Panc1 (cell line): ENCODE measurements around the gene CDH23. TPM values are rescaled to one million over a fixed set of nuclear protein-coding genes. Genes with fewer than 3 reads are reported as not detected.

Source experiments
- ATAC-seq: fragments of 200-7000 bp; cut with Tn5 transposase; 2 replicates; pipeline ENCODE4 v1.9.1; 2020; ENCODE audit warnings: mild to moderate bottlenecking, moderate library complexity
- BruUV-seq: library from RNA; stranded (reverse); fragments of 400-500 nt; replicated peaks from 2 replicates; lab custom pipeline; 2021; lab: Mats Ljungman, UMichigan
- CTCF ChIA-PET: fragments of 300-600 bp; sonication (Branson Sonifier 250); formaldehyde crosslinking; loops from one replicate; lab custom pipeline; 2022; ENCODE audit warnings: antibody characterized with exemption; lab: Charles Lee
- POLR2A ChIA-PET: fragments of 300-600 bp; sonication (Branson Sonifier 250); formaldehyde crosslinking; loops from one replicate; lab custom pipeline; 2022; ENCODE audit warnings: antibody characterized with exemption; lab: Charles Lee
- DNase-seq: peaks from one replicate; pipeline ENCODE4 v3.0.0-alpha.2; 2010; ENCODE audit warnings: low read depth, low spot score
- H3K27ac ChIP-seq: 2 replicates; pipeline ENCODE4 v1.5.1; 2011; ENCODE audit warnings: mild to moderate bottlenecking, low read length, inconsistent platforms
- H3K27me3 ChIP-seq: fragments of 200-500 bp; sonication (Bioruptor generic); 2 replicates; pipeline ENCODE4 v1.6.0; 2014; ENCODE audit warnings: low read length, inconsistent platforms; ENCODE audit not compliant: control insufficient read depth, insufficient read depth
- H3K36me3 ChIP-seq: fragments of 200-500 bp; sonication (Bioruptor generic); 2 replicates; pipeline ENCODE4 v1.5.1; 2014; ENCODE audit warnings: inconsistent platforms, mild to moderate bottlenecking, low read length, moderate library complexity; ENCODE audit not compliant: control insufficient read depth, insufficient read depth
- H3K4me1 ChIP-seq: 2 replicates; pipeline ENCODE4 v1.5.1; 2011; ENCODE audit warnings: inconsistent platforms, mild to moderate bottlenecking, low read length, moderate library complexity; ENCODE audit not compliant: control insufficient read depth, insufficient read depth
- H3K4me3 ChIP-seq, 2 experiments: 2 replicates each; pipeline ENCODE4 v1.5.1; 2011 to 2012; ENCODE audit warnings: low read depth in 2 of 2, low read length in 2 of 2, mild to moderate bottlenecking in 2 of 2, inconsistent platforms in 1 of 2, moderate library complexity in 1 of 2
- H3K9me3 ChIP-seq: fragments of 200-500 bp; sonication (Bioruptor generic); 2 replicates; pipeline ENCODE4 v1.5.1; 2014; ENCODE audit warnings: low read depth, mild to moderate bottlenecking, inconsistent platforms, low read length, moderate library complexity; ENCODE audit not compliant: control insufficient read depth, insufficient read depth
- CTCF ChIP-seq: fragments of 450-650 bp; IDR thresholded peaks from 2 replicates; pipeline ENCODE4 v1.5.1; 2017; ENCODE audit warnings: mild to moderate bottlenecking
- POLR2AphosphoS5 ChIP-seq: IDR thresholded peaks from 2 replicates; pipeline ENCODE4 v1.6.1; 2012; ENCODE audit warnings: mild to moderate bottlenecking, low read depth, low read length, moderate library complexity
- SIN3A ChIP-seq: IDR thresholded peaks from 2 replicates; pipeline ENCODE4 v1.6.1; 2012; ENCODE audit warnings: low read depth, mild to moderate bottlenecking, low read length, moderate library complexity, borderline replicate concordance; ENCODE audit not compliant: insufficient read depth
- TCF7L2 ChIP-seq: IDR thresholded peaks from 2 replicates; pipeline ENCODE4 v1.6.1; 2011; ENCODE audit warnings: mild to moderate bottlenecking, low read depth, low read length, inconsistent platforms
- in situ Hi-C: cut with HindIII; loops from 2 replicates; pipeline ENCODE4 v1.10.0; 2016; ENCODE audit warnings: low sequenced_read_pairs, low pct_unique_long_range_greater_than_20kb
- intact Hi-C: fragments of 100-400 bp; cut with micrococcal nuclease; formaldehyde crosslinking; loops from one replicate; pipeline ENCODE4 v1.10.0; 2022; ENCODE audit not compliant: unreplicated experiment
- total RNA-seq: library from RNA; stranded (reverse); gene quantifications from one replicate; pipeline ENCODE4 v1.2.1, GENCODE V29; 2021; ENCODE audit not compliant: unreplicated experiment
- TF ChIP-seq, protein P1 (sequence below), 2 experiments: IDR thresholded peaks; 2 replicates each; pipeline ENCODE4 v1.6.1; 2011 to 2012; ENCODE audit warnings: low read depth in 2 of 2, control low read depth in 1 of 2, low read length in 1 of 2, mild to moderate bottlenecking in 1 of 2, moderate library complexity in 1 of 2; ENCODE audit not compliant: insufficient read depth in 1 of 2

The CDH23 gene
- total RNA-seq, 1 experiment from 2014 or later = 2.7 TPM

DNA sequence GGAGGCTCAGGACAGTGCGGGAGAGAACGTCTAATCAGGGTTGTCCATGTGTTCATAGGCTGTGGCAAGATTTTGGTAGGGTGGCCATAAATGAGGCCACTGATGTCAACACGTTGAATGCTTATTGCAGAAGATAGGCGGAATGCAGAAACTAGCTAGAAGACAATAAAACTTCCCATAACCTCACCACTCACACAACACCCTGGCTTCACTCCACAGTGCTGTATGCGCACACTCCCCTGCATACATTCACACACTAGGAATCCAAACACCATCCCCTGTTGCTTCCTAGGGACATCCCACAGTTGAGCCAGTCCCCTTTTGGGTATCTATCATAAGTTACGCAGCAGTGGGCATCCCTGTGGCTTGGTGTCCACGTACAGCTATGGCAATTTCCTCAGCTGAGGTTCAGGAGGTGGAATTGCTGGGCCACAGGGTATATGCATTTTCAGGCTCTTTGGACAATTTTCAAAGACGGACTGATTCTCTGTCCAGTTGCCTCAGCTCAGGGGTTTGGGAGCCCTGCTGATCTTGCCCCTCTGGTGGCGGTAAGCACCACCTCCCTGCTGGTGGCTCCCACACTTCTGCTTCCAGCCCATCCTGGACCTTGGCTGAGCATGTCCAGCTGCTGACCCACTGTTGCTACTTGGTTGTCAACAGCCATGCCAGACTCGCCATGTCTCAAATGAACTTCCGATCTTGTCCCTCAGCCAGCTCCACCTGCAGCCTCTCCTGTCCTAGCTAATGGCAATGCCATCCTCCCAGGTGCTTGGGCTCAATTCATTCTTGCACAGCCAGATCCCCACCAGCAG, 36.4 kb downstream of the CDH23 start:
- Histone ChIP-seq H3K36me3 (no peaks in the 10 kb centered on the region), H3K4me3 (no peak overlapping the region), H3K4me1 (no peaks in the 10 kb centered on the region), H3K27me3 (no peaks in the 10 kb centered on the region), H3K9me3 (no peaks in the 10 kb centered on the region), H3K27ac (no peak overlapping the region)
- intact Hi-C loops = no loop called here
- no TSS peak for BruUV-seq
- CTCF ChIA-PET = no interaction called here
- POLR2A ChIA-PET = no interaction called here
- in situ Hi-C loops = no loop called here
- ATAC-seq = no peak
- TF ChIP-seq TCF7L2 (no peak), POLR2AphosphoS5 (no peak), SIN3A (no peak), CTCF (no peak)
- TF ChIP-seq, protein P1, sequence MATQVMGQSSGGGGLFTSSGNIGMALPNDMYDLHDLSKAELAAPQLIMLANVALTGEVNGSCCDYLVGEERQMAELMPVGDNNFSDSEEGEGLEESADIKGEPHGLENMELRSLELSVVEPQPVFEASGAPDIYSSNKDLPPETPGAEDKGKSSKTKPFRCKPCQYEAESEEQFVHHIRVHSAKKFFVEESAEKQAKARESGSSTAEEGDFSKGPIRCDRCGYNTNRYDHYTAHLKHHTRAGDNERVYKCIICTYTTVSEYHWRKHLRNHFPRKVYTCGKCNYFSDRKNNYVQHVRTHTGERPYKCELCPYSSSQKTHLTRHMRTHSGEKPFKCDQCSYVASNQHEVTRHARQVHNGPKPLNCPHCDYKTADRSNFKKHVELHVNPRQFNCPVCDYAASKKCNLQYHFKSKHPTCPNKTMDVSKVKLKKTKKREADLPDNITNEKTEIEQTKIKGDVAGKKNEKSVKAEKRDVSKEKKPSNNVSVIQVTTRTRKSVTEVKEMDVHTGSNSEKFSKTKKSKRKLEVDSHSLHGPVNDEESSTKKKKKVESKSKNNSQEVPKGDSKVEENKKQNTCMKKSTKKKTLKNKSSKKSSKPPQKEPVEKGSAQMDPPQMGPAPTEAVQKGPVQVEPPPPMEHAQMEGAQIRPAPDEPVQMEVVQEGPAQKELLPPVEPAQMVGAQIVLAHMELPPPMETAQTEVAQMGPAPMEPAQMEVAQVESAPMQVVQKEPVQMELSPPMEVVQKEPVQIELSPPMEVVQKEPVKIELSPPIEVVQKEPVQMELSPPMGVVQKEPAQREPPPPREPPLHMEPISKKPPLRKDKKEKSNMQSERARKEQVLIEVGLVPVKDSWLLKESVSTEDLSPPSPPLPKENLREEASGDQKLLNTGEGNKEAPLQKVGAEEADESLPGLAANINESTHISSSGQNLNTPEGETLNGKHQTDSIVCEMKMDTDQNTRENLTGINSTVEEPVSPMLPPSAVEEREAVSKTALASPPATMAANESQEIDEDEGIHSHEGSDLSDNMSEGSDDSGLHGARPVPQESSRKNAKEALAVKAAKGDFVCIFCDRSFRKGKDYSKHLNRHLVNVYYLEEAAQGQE (IDR thresholded peaks at IDR 0.05; ENCODE audit: insufficient read depth in 1 of 2, low read depth in 2 of 2, low read length in 1 of 2) = no peak
- DNase-seq = no peak

DNA sequence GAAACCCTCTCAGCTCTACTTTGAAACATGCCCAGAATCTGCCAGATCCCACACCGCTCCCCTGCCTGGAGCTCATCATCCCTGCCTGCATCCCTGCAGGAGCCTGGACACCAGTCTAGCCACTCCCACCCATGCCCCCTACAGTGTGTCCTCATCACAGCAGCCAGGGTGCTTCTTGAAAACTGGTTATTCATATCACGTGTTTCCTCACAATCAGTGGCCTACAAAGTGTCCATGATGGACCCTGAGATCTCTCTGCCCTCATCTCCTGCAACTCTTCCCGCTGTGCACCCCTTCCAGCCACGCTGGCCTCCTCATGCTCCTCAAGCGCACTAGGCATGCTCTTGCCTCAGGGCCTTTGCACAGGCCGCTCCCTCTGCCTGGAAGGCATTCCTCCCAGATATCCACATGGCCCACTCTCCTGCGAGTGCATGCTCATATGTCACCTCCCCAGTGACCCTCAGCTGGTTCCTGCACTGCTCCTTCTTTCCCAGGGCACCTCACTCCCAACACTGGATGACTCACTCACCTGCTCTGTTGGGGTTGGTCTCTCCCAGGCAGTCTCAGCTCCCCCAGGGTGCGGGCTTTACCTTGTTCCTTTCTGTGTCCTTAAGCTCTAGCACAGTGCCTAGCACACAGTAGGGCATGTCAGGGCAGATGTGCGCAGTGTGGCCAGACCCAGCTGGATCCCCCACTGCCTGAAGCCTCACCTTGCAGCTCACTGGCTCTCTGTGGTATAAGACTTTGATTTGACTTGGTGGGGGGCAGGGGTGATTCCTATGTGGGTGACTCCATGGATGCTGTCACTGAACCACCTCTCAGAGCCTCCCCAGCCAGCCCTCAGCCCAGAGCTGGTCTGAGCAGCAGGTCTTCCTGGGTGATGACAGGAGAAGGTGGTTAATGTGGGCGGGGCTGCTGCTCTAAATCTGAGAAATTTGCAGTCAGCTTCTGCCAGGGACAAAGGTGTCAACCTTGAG, 37.3 kb downstream of the CDH23 start:
- ChIA-PET POLR2A (no interaction called here), CTCF (no interaction called here)
- in situ Hi-C loops (no loop called here), intact Hi-C loops (no loop called here)
- ATAC-seq (no peak), DNase-seq (no peak)
- H3K4me1 ChIP-seq = no peaks in the 10 kb centered on the region
- H3K36me3 ChIP-seq = no peaks in the 10 kb centered on the region
- no peak for TF ChIP-seq TCF7L2
- TF ChIP-seq SIN3A = no peak
- TF ChIP-seq, protein P1 (IDR thresholded peaks at IDR 0.05; ENCODE audit: insufficient read depth in 1 of 2, low read depth in 2 of 2, low read length in 1 of 2) = no peak
- TF ChIP-seq CTCF = no peak
- TF ChIP-seq POLR2AphosphoS5 = no peak
- no TSS peak for BruUV-seq
- no peak overlapping the region for H3K27ac ChIP-seq
- no peaks in the 10 kb centered on the region for H3K27me3 ChIP-seq
- H3K9me3 ChIP-seq = no peaks in the 10 kb centered on the region
- H3K4me3 ChIP-seq = no peak overlapping the region
